Activated naive CD4-positive, alpha-beta T cell treated with anti-CD3 and anti-CD28 coated beads, Interleukin-2, amount 50 U/mL, for 16 hours (primary cell): ENCODE results near the gene NKX6-2.
"Not testable (repeated sequence)": the region's sequence is repeated elsewhere in the genome, so short reads cannot be mapped to it uniquely, and the experiment has no call there.

ENCODE experiments used
- DNase-seq: peaks from one replicate; pipeline ENCODE4 v3.0.0-alpha.2; 2020

NKX6-2 gene

GRCh38 chr10:132812520-132812919 lies 26.6 kb upstream of the NKX6-2 start:
- no peak for DNase-seq

GRCh38 chr10:132811891-132812481 lies 26.0 kb upstream of the NKX6-2 start:
- no peak for DNase-seq

GRCh38 chr10:132810807-132811700 lies 25.1 kb upstream of the NKX6-2 start:
- DNase-seq: no peak

GRCh38 chr10:132810141-132810806 lies 24.3 kb upstream of the NKX6-2 start:
- no peak for DNase-seq

GRCh38 chr10:132809232-132810140 lies 23.5 kb upstream of the NKX6-2 start:
- no peak for DNase-seq

GRCh38 chr10:132808383-132809231 lies 22.7 kb upstream of the NKX6-2 start:
- DNase-seq: no peak

GRCh38 chr10:132807621-132808049 lies 21.7 kb upstream of the NKX6-2 start:
- no peak for DNase-seq

GRCh38 chr10:132806561-132807003 lies 20.6 kb upstream of the NKX6-2 start:
- DNase-seq: no peak

GRCh38 chr10:132806110-132806509 lies 20.2 kb upstream of the NKX6-2 start:
- no peak for DNase-seq

- no peak for DNase-seq
Measured at GRCh38 chr10:132805599-132805998, 19.7 kb upstream of the NKX6-2 start.

- DNase-seq: no peak
Measured at GRCh38 chr10:132804785-132805426, 19.0 kb upstream of the NKX6-2 start.

GRCh38 chr10:132804287-132804686 lies 18.3 kb upstream of the NKX6-2 start:
- no peak for DNase-seq

GRCh38 chr10:132803416-132804210 lies 17.7 kb upstream of the NKX6-2 start:
- no peak for DNase-seq

GRCh38 chr10:132802694-132803320 lies 16.9 kb upstream of the NKX6-2 start:
- DNase-seq: no peak

- no peak for DNase-seq
Measured at GRCh38 chr10:132802048-132802447, 16.1 kb upstream of the NKX6-2 start.

GRCh38 chr10:132799865-132800264 lies 13.9 kb upstream of the NKX6-2 start:
- DNase-seq: no peak

GRCh38 chr10:132798876-132799275 lies 12.9 kb upstream of the NKX6-2 start:
- DNase-seq: no peak

- DNase-seq: no peak
Measured at GRCh38 chr10:132798403-132798802, 12.5 kb upstream of the NKX6-2 start.

GRCh38 chr10:132797986-132798385 lies 12.0 kb upstream of the NKX6-2 start:
- DNase-seq: not testable (repeated sequence)

- no peak for DNase-seq
Measured at GRCh38 chr10:132796846-132797245, 10.9 kb upstream of the NKX6-2 start.
